Measurements from ENCODE around the gene GLCE. TPM values are rescaled to one million over a fixed set of nuclear protein-coding genes. Genes with fewer than 3 reads are reported as not detected.

Gene GLCE
- 23.1 and 29.8 TPM in 2 replicates for total RNA-seq

GRCh38 chr15:69160141-69160993 is at the start of gene GLCE:
Gene GLCE, plus strand, starts transcription at chr15:69160635. Its CDS starts 95,172 bp downstream, at chr15:69255807.

GRCh38 chr15:69298697-69299441 is 138.4 kb downstream of the GLCE start, which contains the start of gene PAQR5:
Gene PAQR5, plus strand, starts transcription at chr15:69298912. Its CDS starts 61,169 bp downstream, at chr15:69360081.

Other genes with a start within 250 kb of the GLCE start
- gene SPESP1, start 230.1 kb upstream of the GLCE start, total RNA-seq, result 0.53 and 0.58 TPM in 2 replicates
- gene NOX5, start 145.9 kb upstream of the GLCE start, total RNA-seq, result 0.29 and 0.71 TPM in 2 replicates
- 2.6 and 3.5 TPM in 2 replicates for gene PAQR5, start 138.3 kb downstream of the GLCE start, total RNA-seq

Measured in myometrial cell (primary cell).